PC-3 (cell line): ENCODE results near the gene IL32.

Experiments
- CTCF ChIP-seq: fragments of 300-600 bp; sonication (generic); conservative IDR thresholded peaks from 2 replicates; pipeline ENCODE4 v1.5.1; 2017; ENCODE audit warnings: antibody characterized with exemption, low read depth, mild to moderate bottlenecking, low read length
- EZH2 ChIP-seq: fragments of 300-600 bp; sonication (generic); IDR thresholded peaks from one replicate; pipeline ENCODE4 v1.6.1; 2017; ENCODE audit warnings: antibody characterized with exemption, mild to moderate bottlenecking, low read length; ENCODE audit not compliant: unreplicated experiment

GRCh38 chr16:3027489-3027795, 38.0 kb upstream of the IL32 start:
- TF ChIP-seq CTCF, result no peak
- no peak for TF ChIP-seq EZH2
